Activated CD4-positive, alpha-beta T cell treated with anti-CD3 and anti-CD28 coated beads, Interleukin-2, amount 10 ng/mL, durations not matched to agents 24 days and 14 days (primary cell): ENCODE results near the gene ACSL5. TPM values are rescaled to one million over a fixed set of nuclear protein-coding genes. Genes with fewer than 3 reads are reported as not detected.
"Not testable (repeated sequence)": the region's sequence is repeated elsewhere in the genome, so short reads cannot be mapped to it uniquely, and the experiment has no call there.

ENCODE experiments used
- DNase-seq: peaks from one replicate; pipeline ENCODE4 v3.0.0; 2022
- H3K27ac Mint-ChIP-seq: one replicate; pipeline ENCODE4 v1.8.0; 2022; ENCODE audit warnings: mild to moderate bottlenecking, mixed read lengths
- H3K27me3 Mint-ChIP-seq: one replicate; pipeline ENCODE4 v1.8.0; 2022; ENCODE audit warnings: mixed read lengths
- H3K36me3 Mint-ChIP-seq: one replicate; pipeline ENCODE4 v1.8.0; 2022; ENCODE audit warnings: low read depth, mild to moderate bottlenecking, mixed read lengths
- H3K4me1 Mint-ChIP-seq: one replicate; pipeline ENCODE4 v1.8.0; 2021; ENCODE audit warnings: mixed read lengths
- H3K4me3 Mint-ChIP-seq: one replicate; pipeline ENCODE4 v1.8.0; 2022; ENCODE audit warnings: mild to moderate bottlenecking, moderate library complexity, mixed read lengths
- H3K9me3 Mint-ChIP-seq: one replicate; pipeline ENCODE4 v1.8.0; 2021; ENCODE audit warnings: mixed read lengths
- intact Hi-C: fragments of 100-400 bp; cut with micrococcal nuclease; formaldehyde crosslinking; loops from one replicate; pipeline ENCODE4 v1.15.1; 2023
- total RNA-seq: library from RNA; stranded (reverse); gene quantifications from 2 replicates; pipeline ENCODE4 v1.2.3, GENCODE V29; 2022

ACSL5 gene
- total RNA-seq, 1 donor from 2014 or later: 48.6 TPM

DNA sequence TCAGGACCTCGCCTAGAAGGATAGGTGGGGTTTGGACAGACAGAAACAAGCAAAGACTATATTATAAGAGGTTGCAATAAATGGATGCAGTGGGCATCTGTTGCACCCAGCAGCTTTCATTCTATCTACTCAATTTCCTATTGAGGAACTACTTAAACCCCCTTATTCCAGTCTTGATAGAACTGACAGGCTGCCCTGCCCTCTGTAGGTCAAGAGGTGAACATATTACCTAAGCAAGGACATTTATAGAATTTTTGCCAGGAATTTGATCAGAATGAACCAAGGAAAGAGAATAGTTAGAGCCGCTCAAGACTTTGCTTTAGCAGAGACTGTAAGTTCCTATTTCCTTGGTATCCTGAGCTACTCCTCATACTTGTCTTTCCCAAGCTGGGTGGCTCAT is 82.6 kb downstream of the ACSL5 start:
- H3K27ac Mint-ChIP-seq: no peak overlapping the region

GRCh38 chr10:112460366-112460765 is 86.5 kb downstream of the ACSL5 start:
- Mint-ChIP-seq H3K4me3 (no peak overlapping the region), H3K27me3 (no peaks in the 10 kb centered on the region), H3K36me3 (peaks cover 37% of the 10 kb centered on the region), H3K4me1 (peaks cover 14% of the 10 kb centered on the region), H3K9me3 (peaks cover 8% of the 10 kb centered on the region), H3K27ac (no peak overlapping the region)
- intact Hi-C loops: no loop called here
- DNase-seq: no peak

More for the DNA sequence above, 82.6 kb downstream of the ACSL5 start:
- no peak overlapping the region for H3K4me3 Mint-ChIP-seq
- H3K27me3 Mint-ChIP-seq: no peaks in the 10 kb centered on the region
- H3K36me3 Mint-ChIP-seq: peaks cover 9% of the 10 kb centered on the region
- peaks cover 11% of the 10 kb centered on the region for H3K4me1 Mint-ChIP-seq
- H3K9me3 Mint-ChIP-seq: peaks cover 4% of the 10 kb centered on the region
- DNase-seq: no peak
- intact Hi-C loops: no loop called here

- H3K4me3 Mint-ChIP-seq: no peak overlapping the region
Observed at GRCh38 chr10:112461029-112461887, 87.3 kb downstream of the ACSL5 start.

DNA sequence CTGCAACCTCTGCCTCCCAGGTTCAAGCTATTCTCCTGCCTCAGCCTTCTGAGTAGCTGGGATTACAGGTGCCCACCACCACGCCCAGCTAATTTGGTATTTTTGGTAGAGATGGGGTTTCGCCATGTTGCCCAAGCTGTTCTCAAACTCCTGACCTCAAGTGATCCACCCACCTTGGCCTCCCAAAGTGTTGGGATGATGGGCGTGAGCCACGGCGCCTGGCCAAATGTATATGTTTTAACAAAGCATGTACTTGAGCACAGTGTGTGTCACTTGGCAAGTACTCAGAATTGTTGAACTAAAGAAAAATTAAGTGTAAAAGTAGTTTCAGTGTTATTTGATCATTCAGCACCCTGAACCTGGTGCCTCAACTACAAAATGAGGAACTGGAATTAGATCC is 90.2 kb downstream of the ACSL5 start:
- H3K4me3 Mint-ChIP-seq, intact Hi-C loops, H3K27me3 Mint-ChIP-seq, H3K9me3 Mint-ChIP-seq, DNase-seq, H3K27ac Mint-ChIP-seq: not testable (repeated sequence)
- peaks cover 45% of the 10 kb centered on the region for H3K36me3 Mint-ChIP-seq
- peaks cover 10% of the 10 kb centered on the region for H3K4me1 Mint-ChIP-seq

More at GRCh38 chr10:112461029-112461887, 87.3 kb downstream of the ACSL5 start:
- Mint-ChIP-seq H3K9me3 (peaks cover 8% of the 10 kb centered on the region), H3K4me1 (peaks cover 9% of the 10 kb centered on the region), H3K27ac (peak overlapping the region; percentile 86), H3K27me3 (no peaks in the 10 kb centered on the region), H3K36me3 (peaks cover 42% of the 10 kb centered on the region)
- intact Hi-C loops: no loop called here
- no peak for DNase-seq

- H3K36me3 Mint-ChIP-seq: peaks cover 44% of the 10 kb centered on the region
- no peak overlapping the region for H3K4me3 Mint-ChIP-seq
- H3K4me1 Mint-ChIP-seq: peaks cover 9% of the 10 kb centered on the region
- H3K9me3 Mint-ChIP-seq: peaks cover 8% of the 10 kb centered on the region
- no peak for DNase-seq
- intact Hi-C loops: no loop called here
- no peak overlapping the region for H3K27ac Mint-ChIP-seq
- H3K27me3 Mint-ChIP-seq: no peaks in the 10 kb centered on the region
Observed at GRCh38 chr10:112465299-112465883, 91.5 kb downstream of the ACSL5 start.

- Mint-ChIP-seq H3K9me3 (peaks cover 5% of the 10 kb centered on the region), H3K36me3 (peaks cover 36% of the 10 kb centered on the region), H3K4me1 (peaks cover 6% of the 10 kb centered on the region), H3K4me3 (no peak overlapping the region), H3K27me3 (no peaks in the 10 kb centered on the region), H3K27ac (no peak overlapping the region)
- intact Hi-C loops: no loop called here
- DNase-seq: no peak
Observed at GRCh38 chr10:112466802-112467201, 92.9 kb downstream of the ACSL5 start.

GRCh38 chr10:112467541-112468075 is 93.7 kb downstream of the ACSL5 start:
- peaks cover 5% of the 10 kb centered on the region for H3K9me3 Mint-ChIP-seq
- H3K27ac Mint-ChIP-seq: no peak overlapping the region
- H3K4me1 Mint-ChIP-seq: peaks cover 7% of the 10 kb centered on the region
- DNase-seq: no peak
- H3K27me3 Mint-ChIP-seq: no peaks in the 10 kb centered on the region
- peaks cover 32% of the 10 kb centered on the region for H3K36me3 Mint-ChIP-seq
- intact Hi-C loops: no loop called here
- H3K4me3 Mint-ChIP-seq: no peak overlapping the region

- no peak overlapping the region for H3K27ac Mint-ChIP-seq
Observed at GRCh38 chr10:112471878-112472487, 98.1 kb downstream of the ACSL5 start.

DNA sequence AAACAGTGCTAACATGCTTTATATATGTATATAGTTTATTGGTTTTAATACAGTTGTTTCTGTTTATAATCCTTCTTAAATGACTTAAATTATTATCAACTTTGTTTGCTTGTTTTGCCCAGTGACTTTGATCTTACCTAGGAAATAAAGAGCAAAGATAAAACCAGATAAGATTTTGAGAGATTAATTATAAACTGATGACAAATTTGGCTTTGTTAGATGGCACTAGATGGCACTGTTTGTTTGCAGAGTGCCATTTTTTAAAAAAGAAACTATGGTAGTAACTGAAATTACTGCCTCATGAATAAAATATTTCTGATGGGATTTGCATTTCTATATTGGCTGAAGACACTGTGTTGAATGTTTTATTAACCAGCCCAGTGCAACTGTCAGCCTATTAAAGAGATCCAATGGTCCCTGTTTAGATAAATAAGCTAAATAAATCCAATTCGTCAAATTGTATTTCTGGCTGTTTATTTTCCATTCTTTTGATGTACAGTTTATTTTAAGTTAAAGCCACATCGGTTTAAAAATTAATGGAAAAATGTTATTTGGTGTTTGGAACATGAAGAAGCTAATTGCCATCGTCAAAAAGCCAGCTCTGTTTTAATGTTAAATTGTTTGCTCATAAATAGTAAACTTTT is 101.8 kb downstream of the ACSL5 start:
- intact Hi-C loops: no loop called here
- Mint-ChIP-seq H3K36me3 (peaks cover 2% of the 10 kb centered on the region), H3K4me1 (peaks cover 4% of the 10 kb centered on the region), H3K4me3 (no peak overlapping the region), H3K27me3 (no peaks in the 10 kb centered on the region), H3K27ac (no peak overlapping the region), H3K9me3 (no peaks in the 10 kb centered on the region)
- no peak for DNase-seq

More at GRCh38 chr10:112471878-112472487, 98.1 kb downstream of the ACSL5 start:
- no peaks in the 10 kb centered on the region for H3K27me3 Mint-ChIP-seq
- DNase-seq: peak; percentile 60
- peaks cover 2% of the 10 kb centered on the region for H3K36me3 Mint-ChIP-seq
- H3K9me3 Mint-ChIP-seq: no peaks in the 10 kb centered on the region
- peaks cover 4% of the 10 kb centered on the region for H3K4me1 Mint-ChIP-seq
- intact Hi-C loops: loop anchor here (1.0 to 5.0 kb wide), 3 partner anchors 25 to 915 kb away; partner anchors contain the start of gene VTI1A
- no peak overlapping the region for H3K4me3 Mint-ChIP-seq

Other genes starting within 250 kb of the ACSL5 start
- 8.6 and 9.8 TPM in 2 replicates for gene GPAM, start 190.4 kb upstream of the ACSL5 start, total RNA-seq
- gene TECTB, start 90.7 kb upstream of the ACSL5 start, total RNA-seq: not detected in 2 replicates
- gene ZDHHC6, start 72.8 kb downstream of the ACSL5 start, total RNA-seq: 45.5 and 47.7 TPM in 2 replicates
- 35.2 and 38.4 TPM in 2 replicates for gene VTI1A, start 73.1 kb downstream of the ACSL5 start, total RNA-seq